Stimulated activated naive CD8-positive, alpha-beta T cell treated with anti-CD3 and anti-CD28 coated beads, Interleukin-15, Interleukin-2, amounts not matched to agents 100 ng/mL and 50 ng/mL, for 24 hours (primary cell): Measurements from ENCODE around the gene C19orf18.

ENCODE experiments used
- H3K27ac Mint-ChIP-seq: one replicate; pipeline ENCODE4 v1.8.0; 2021; ENCODE audit warnings: mild to moderate bottlenecking, mixed read lengths
- H3K27me3 Mint-ChIP-seq: one replicate; pipeline ENCODE4 v1.8.0; 2021; ENCODE audit warnings: mixed read lengths
- H3K36me3 Mint-ChIP-seq: one replicate; pipeline ENCODE4 v1.8.0; 2021; ENCODE audit warnings: low read depth, mixed read lengths
- H3K4me1 Mint-ChIP-seq: one replicate; pipeline ENCODE4 v1.8.0; 2021; ENCODE audit warnings: low read depth, mixed read lengths
- H3K4me3 Mint-ChIP-seq: one replicate; pipeline ENCODE4 v1.8.0; 2021; ENCODE audit warnings: mild to moderate bottlenecking, mixed read lengths
- H3K9me3 Mint-ChIP-seq: one replicate; pipeline ENCODE4 v1.8.0; 2021; ENCODE audit warnings: mixed read lengths

The C19orf18 gene

GRCh38 chr19:57992841-57993240 is 18.5 kb upstream of the C19orf18 start:
- Mint-ChIP-seq H3K4me1 (no peaks in the 10 kb centered on the region), H3K36me3 (peaks cover 86% of the 10 kb centered on the region), H3K4me3 (no peak overlapping the region), H3K9me3 (peaks cover 55% of the 10 kb centered on the region), H3K27ac (no peak overlapping the region), H3K27me3 (no peaks in the 10 kb centered on the region)

- no peak overlapping the region for H3K4me3 Mint-ChIP-seq
- no peaks in the 10 kb centered on the region for H3K4me1 Mint-ChIP-seq
- H3K27ac Mint-ChIP-seq, result no peak overlapping the region
- H3K9me3 Mint-ChIP-seq, result peaks cover 74% of the 10 kb centered on the region
- no peaks in the 10 kb centered on the region for H3K27me3 Mint-ChIP-seq
- H3K36me3 Mint-ChIP-seq, result peaks cover 90% of the 10 kb centered on the region
Measured at GRCh38 chr19:57978586-57979289, 4.4 kb upstream of the C19orf18 start.

- no peak overlapping the region for H3K27ac Mint-ChIP-seq
- no peaks in the 10 kb centered on the region for H3K27me3 Mint-ChIP-seq
- H3K4me1 Mint-ChIP-seq, result no peaks in the 10 kb centered on the region
- peaks cover 31% of the 10 kb centered on the region for H3K9me3 Mint-ChIP-seq
- H3K4me3 Mint-ChIP-seq, result no peak overlapping the region
- peaks cover 42% of the 10 kb centered on the region for H3K36me3 Mint-ChIP-seq
Measured at GRCh38 chr19:57964761-57965160, 9.6 kb downstream of the C19orf18 start.

- Mint-ChIP-seq H3K9me3 (peaks cover 32% of the 10 kb centered on the region), H3K27ac (no peak overlapping the region), H3K4me1 (no peaks in the 10 kb centered on the region), H3K27me3 (no peaks in the 10 kb centered on the region), H3K4me3 (no peak overlapping the region), H3K36me3 (peaks cover 40% of the 10 kb centered on the region)
Measured at GRCh38 chr19:57961785-57962184, 12.5 kb downstream of the C19orf18 start.

- peaks cover 26% of the 10 kb centered on the region for H3K36me3 Mint-ChIP-seq
- H3K27ac Mint-ChIP-seq, result no peak overlapping the region
- H3K27me3 Mint-ChIP-seq, result peaks cover 5% of the 10 kb centered on the region
- H3K4me1 Mint-ChIP-seq, result no peaks in the 10 kb centered on the region
- no peak overlapping the region for H3K4me3 Mint-ChIP-seq
- H3K9me3 Mint-ChIP-seq, result peaks cover 44% of the 10 kb centered on the region
Measured at GRCh38 chr19:57954996-57955395, 19.3 kb downstream of the C19orf18 start.

GRCh38 chr19:57949702-57950101 is 24.6 kb downstream of the C19orf18 start:
- no peak overlapping the region for H3K27ac Mint-ChIP-seq
- H3K4me1 Mint-ChIP-seq, result peaks cover 22% of the 10 kb centered on the region
- H3K36me3 Mint-ChIP-seq, result peaks cover 35% of the 10 kb centered on the region
- H3K9me3 Mint-ChIP-seq, result peaks cover 34% of the 10 kb centered on the region
- no peak overlapping the region for H3K4me3 Mint-ChIP-seq
- peaks cover 3% of the 10 kb centered on the region for H3K27me3 Mint-ChIP-seq

GRCh38 chr19:57949296-57949695 is 25.0 kb downstream of the C19orf18 start:
- Mint-ChIP-seq H3K4me3 (no peak overlapping the region), H3K4me1 (peaks cover 22% of the 10 kb centered on the region), H3K36me3 (peaks cover 39% of the 10 kb centered on the region), H3K27me3 (no peaks in the 10 kb centered on the region), H3K9me3 (peaks cover 31% of the 10 kb centered on the region), H3K27ac (no peak overlapping the region)

GRCh38 chr19:57947419-57948134 is 26.8 kb downstream of the C19orf18 start, which contains the start of gene ZNF256:
ZNF256 (minus strand) TSS chr19:57947706; CDS start chr19:57947474, 232 bp downstream.
- H3K36me3 Mint-ChIP-seq, result peaks cover 51% of the 10 kb centered on the region
- peaks cover 38% of the 10 kb centered on the region for H3K9me3 Mint-ChIP-seq
- H3K27me3 Mint-ChIP-seq, result no peaks in the 10 kb centered on the region
- peak within 1 kb of the TSS; percentile 92 for H3K4me3 Mint-ChIP-seq
- H3K27ac Mint-ChIP-seq, result peak within 1 kb of the TSS; percentile 88
- H3K4me1 Mint-ChIP-seq, result peaks cover 22% of the 10 kb centered on the region

- Mint-ChIP-seq H3K27ac (no peak overlapping the region), H3K27me3 (no peaks in the 10 kb centered on the region), H3K4me3 (peak overlapping the region; percentile 92), H3K9me3 (peaks cover 44% of the 10 kb centered on the region), H3K4me1 (peaks cover 22% of the 10 kb centered on the region), H3K36me3 (peaks cover 57% of the 10 kb centered on the region)
Measured at GRCh38 chr19:57947088-57947418, 27.3 kb downstream of the C19orf18 start.

- Mint-ChIP-seq H3K9me3 (peaks cover 47% of the 10 kb centered on the region), H3K4me1 (peaks cover 22% of the 10 kb centered on the region), H3K27me3 (no peaks in the 10 kb centered on the region), H3K4me3 (peak overlapping the region; percentile 92), H3K36me3 (peaks cover 61% of the 10 kb centered on the region), H3K27ac (no peak overlapping the region)
Measured at GRCh38 chr19:57946316-57946715, 28.0 kb downstream of the C19orf18 start.

GRCh38 chr19:57941593-57941992 is 32.7 kb downstream of the C19orf18 start:
- Mint-ChIP-seq H3K27me3 (no peaks in the 10 kb centered on the region), H3K36me3 (peaks cover 90% of the 10 kb centered on the region), H3K9me3 (peaks cover 59% of the 10 kb centered on the region), H3K4me3 (no peak overlapping the region), H3K4me1 (peaks cover 16% of the 10 kb centered on the region), H3K27ac (no peak overlapping the region)

- no peaks in the 10 kb centered on the region for H3K4me1 Mint-ChIP-seq
- H3K36me3 Mint-ChIP-seq, result peaks cover 76% of the 10 kb centered on the region
- H3K4me3 Mint-ChIP-seq, result no peak overlapping the region
- no peaks in the 10 kb centered on the region for H3K27me3 Mint-ChIP-seq
- no peak overlapping the region for H3K27ac Mint-ChIP-seq
- peaks cover 33% of the 10 kb centered on the region for H3K9me3 Mint-ChIP-seq
Measured at GRCh38 chr19:57935731-57936130, 38.6 kb downstream of the C19orf18 start.

GRCh38 chr19:57934820-57935665 is 39.3 kb downstream of the C19orf18 start, which contains the start of gene ZNF418:
ZNF418 (minus strand) TSS chr19:57935402; CDS start chr19:57933822, 1,580 bp downstream.
- no peaks in the 10 kb centered on the region for H3K4me1 Mint-ChIP-seq
- peaks cover 36% of the 10 kb centered on the region for H3K9me3 Mint-ChIP-seq
- no peaks in the 10 kb centered on the region for H3K27me3 Mint-ChIP-seq
- H3K27ac Mint-ChIP-seq, result peak within 1 kb of the TSS; percentile 45
- H3K36me3 Mint-ChIP-seq, result peaks cover 76% of the 10 kb centered on the region
- H3K4me3 Mint-ChIP-seq, result peak within 1 kb of the TSS; percentile 82

- no peak overlapping the region for H3K4me3 Mint-ChIP-seq
- H3K27ac Mint-ChIP-seq, result no peak overlapping the region
- no peaks in the 10 kb centered on the region for H3K4me1 Mint-ChIP-seq
- peaks cover 63% of the 10 kb centered on the region for H3K36me3 Mint-ChIP-seq
- peaks cover 36% of the 10 kb centered on the region for H3K9me3 Mint-ChIP-seq
- no peaks in the 10 kb centered on the region for H3K27me3 Mint-ChIP-seq
Measured at GRCh38 chr19:57927587-57927986, 46.7 kb downstream of the C19orf18 start.
